ENCODE measurements around the gene TRAPPC12.
A peak's percentile ranks its signal among the peaks of the same experiment; 100 is the strongest.

Gene TRAPPC12

DNA sequence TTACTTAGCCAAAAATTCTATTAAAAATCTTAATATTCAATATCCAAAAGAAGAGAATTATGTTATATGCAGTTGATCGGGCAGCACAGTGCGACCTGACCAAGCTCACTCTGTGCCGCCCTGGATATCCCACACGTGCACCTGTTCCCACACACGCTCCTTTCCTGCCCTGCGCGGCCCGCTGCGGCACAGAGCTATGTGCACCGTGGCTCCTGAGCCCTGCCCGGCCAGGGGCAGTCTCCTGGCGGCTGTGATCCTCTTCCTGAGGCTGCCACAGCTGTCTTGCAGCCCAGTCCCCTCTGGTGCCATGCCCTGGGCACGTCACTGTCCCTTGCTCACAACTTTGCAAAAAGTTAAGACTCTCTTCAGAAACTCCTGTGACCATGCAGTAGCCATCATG, 29.3 kb downstream of the TRAPPC12 start:
- DNase-seq (ENCODE audit: low spot score): no peak

DNA sequence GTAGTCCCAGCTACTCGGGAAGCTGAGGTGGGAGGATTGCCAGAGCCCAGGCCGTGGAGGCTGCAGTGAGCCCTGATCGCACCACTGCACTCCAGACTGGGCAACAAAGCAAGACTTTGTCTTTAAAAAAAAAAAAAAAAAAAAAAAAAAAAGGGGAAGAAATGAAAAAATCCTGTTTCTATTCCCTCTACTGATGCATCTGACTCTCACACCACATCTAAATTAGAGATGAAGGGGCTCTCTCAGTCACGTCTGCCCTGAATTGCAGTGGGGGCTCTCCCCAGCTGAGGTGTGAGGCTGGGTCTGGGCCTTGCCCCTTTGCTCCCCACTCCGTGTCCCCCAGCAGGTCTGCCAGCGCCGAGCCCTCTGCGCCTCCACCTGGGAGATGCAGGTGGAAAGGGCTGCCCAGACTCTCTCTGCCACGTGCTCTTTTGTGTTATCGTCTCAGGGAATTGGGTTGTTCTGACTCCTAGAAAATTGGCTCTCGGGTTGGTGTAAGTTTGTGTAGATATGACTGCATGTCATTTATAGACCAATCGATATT, 30.2 kb downstream of the TRAPPC12 start:
- DNase-seq (ENCODE audit: low spot score): no peak

DNA sequence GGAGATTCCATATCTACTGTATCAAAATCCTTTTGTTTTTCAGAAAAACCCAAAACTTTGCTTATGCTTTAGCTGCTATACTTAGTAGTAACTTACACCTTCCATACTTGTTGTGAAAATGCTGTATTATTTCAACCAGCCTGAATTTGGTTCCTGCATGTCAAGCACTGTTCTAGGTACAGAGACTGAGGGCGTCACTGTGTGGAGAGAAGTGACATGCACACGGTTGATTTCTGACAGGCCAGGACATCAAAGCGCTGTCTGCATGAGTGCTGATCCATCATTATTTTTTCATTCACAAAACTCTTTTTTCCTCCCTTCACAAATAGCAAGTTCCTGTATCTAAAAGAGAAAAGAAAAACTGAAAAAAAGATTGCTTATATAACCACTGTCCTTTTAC, 31.6 kb downstream of the TRAPPC12 start:
- no peak for DNase-seq (ENCODE audit: low spot score)

DNA sequence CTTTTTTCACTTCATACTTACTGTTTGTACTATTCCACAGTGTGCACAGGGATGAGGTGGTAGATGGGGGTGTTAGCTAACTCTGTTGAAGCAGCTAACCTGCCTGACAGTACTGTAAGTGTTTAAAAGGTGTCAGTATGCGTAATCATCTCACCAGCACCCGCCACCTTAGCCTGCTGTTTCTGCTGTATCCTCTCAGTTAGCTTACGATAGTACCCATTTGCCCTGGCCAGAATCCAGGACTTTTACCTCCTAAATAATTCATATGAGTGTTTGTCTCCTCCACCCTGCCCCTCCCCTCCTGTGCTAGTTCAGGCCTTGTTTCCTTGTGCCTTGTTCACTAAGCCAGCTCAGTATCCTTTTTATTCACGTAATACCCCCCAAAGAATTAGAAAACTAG, 34.2 kb downstream of the TRAPPC12 start:
- peak; percentile 36 for DNase-seq (ENCODE audit: low spot score)

DNA sequence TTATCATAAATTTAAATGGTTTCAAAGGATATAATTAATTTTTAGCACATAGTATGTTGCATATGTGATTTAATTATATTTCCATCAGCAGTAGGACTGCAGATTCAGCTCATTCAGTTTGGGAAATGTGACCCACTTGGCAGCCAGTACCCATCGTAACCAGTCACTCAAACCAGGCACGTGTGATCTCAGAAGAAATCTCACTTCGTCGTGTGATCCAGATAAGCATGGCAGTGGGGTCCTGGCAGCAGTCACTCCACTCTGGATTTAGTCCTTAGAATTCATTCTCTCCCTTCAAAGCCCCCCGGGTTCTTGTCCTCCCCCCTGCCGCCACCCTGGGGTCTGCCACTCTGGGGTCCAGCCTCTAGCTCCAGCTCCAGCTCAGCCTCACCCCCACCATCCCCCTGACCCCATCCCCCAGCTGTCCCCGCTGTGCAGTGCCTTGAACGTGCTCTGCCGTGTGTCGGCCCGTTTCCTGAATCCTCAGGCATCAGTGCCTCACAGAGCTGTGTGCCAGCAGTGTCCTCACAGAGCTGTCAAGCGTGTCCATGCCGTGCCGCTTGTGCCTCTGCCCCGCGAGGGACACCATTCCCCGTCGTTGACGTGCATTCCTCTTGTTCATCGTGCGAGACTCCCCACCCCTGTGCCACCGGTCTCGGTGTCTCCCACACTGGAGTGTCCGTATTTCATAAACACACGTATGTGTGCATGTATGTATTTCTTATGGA, 34.8 kb downstream of the TRAPPC12 start:
- peak; percentile 77 for DNase-seq (ENCODE audit: low spot score)

DNA sequence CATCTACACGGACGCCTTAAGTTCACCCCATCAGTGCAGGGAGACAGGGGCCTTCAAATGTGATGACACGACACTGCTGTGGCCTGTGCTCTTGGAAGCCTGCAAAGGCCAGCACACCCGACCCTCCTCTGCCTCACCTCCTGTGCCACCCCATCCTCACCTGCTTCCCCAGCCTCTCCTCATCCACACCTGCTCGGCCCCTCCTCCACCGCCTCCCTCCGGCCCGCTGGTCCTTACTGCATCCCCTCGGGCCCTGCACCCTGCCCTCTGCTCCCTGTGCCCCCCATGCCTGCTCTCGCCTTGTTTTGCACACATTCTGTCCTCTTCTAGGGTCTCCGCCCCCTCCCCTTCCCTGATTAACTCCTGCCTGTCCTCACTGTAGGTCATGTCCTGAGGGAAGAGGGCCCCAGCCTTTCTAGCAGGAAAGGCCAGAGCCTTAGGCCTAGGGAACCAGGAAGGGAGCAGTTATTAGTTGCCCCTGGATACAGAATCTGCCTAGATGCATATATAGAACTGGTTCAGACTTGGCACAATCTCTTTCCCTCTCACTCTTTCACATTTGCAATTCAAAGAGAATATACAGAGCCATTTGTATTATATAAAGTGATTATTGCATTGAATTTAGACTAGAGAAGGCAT, 39.4 kb downstream of the TRAPPC12 start:
- no peak for DNase-seq (ENCODE audit: low spot score)

DNA sequence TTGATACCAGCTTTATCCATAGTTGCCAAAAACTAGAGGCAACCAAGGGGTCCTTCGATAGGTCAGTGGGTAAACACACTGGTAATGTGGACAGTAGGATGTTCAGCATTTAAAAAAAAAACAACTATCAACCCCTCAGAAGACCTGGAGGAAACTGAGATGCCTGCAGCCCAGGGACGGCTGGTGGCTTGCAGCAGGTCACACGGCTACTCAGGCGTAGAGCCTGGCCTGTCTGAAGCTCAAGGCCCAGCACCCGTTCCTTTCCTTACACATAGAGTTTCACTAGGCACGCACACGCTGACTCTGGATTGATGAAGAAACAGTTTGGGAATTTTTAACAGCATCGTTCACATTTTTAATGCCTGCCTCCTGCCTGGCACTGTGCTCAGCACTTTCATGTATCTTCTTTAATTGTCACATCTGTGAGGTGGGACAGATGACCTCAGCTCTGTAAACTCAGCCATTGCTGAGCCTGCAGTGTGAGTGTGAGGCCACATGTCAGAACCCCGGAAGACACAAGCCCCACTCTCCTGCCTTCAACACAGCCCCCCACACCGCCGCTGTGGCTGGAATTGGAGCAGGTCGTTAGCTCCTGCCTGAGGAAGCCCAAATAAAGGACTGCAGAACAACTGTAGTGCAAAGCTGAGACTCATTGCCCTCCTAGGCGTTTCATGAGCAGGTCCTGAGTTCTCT, 40.7 kb downstream of the TRAPPC12 start:
- peak; percentile 34 for DNase-seq (ENCODE audit: low spot score)

DNA sequence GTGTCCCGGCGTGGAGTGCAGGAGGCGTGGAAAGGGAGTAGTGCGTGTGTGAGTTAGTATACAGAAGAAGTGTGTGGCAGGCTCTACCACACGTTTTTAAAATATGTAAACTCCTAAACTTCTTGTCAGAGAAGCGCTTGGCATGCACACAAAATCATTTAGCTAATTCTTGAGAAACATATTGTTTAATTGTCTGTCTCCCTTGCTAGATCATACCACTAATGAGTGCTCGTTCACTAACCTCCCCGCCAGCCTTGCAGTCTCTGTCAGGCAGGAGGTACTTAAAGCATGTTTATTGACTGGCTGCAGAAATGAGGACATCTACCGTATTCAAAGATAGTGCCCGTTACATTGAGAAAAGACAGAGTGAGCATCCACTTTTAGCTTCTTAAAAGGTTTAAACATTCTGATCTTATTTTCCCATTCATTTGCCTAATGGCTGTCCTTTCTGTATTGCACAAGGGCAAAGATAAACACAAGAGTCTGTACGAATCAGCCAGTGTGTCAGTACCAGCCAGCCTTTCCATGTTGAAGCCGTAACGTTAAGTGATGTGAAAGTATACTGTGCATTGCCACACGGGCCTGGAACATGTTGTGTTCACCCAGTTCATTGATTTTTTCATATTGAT, 41.4 kb downstream of the TRAPPC12 start:
- DNase-seq (ENCODE audit: low spot score): no peak

DNA sequence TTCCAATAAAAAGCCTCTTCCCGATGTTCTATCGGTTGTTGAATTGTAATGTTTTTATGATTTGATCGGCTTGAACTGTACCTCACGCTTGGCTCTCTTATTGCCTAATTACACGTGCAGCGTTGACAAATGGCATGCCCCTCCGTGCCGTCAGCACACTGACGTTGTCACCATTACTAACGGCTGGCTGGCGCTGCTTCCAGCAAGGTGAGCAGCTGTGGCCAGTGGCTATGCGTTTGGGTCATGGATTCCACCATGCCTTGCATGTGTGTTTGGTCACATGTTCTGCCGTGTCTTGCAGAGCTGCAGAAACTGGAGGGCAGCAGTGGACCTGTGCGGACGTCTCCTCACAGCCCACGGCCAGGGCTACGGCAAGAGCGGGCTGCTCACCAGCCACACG, 42.1 kb downstream of the TRAPPC12 start:
- DNase-seq (ENCODE audit: low spot score): no peak

DNA sequence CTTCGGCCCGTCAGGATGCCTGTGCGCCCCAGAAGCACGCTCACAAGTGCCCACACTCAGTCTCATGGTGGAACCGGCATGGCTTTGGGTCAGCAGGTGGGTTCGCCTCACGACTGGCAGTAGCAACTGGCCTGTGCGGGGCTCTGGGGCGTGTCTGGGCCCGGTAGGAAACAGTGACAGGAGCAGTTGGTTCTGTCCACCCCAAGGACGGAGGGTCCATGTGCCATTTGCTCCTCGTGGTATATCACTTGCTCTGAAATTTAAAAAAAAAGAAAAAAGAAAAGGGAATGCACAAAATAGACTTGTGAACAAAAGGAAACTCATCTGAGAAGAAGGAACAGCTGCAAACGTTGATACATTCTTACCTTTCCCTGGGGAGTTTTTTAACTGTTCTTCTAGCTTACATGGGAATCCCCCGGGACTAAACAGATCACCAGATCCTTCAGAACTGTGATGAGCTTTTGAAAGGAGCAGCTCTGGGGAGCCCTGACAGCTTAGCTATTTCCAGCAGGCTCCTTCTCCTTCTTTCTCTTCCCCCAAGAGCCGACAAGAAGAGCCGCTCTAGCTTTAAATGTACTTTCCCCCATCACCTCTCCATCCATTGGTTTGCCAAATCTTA, 42.8 kb downstream of the TRAPPC12 start:
- DNase-seq (ENCODE audit: low spot score): no peak

DNA sequence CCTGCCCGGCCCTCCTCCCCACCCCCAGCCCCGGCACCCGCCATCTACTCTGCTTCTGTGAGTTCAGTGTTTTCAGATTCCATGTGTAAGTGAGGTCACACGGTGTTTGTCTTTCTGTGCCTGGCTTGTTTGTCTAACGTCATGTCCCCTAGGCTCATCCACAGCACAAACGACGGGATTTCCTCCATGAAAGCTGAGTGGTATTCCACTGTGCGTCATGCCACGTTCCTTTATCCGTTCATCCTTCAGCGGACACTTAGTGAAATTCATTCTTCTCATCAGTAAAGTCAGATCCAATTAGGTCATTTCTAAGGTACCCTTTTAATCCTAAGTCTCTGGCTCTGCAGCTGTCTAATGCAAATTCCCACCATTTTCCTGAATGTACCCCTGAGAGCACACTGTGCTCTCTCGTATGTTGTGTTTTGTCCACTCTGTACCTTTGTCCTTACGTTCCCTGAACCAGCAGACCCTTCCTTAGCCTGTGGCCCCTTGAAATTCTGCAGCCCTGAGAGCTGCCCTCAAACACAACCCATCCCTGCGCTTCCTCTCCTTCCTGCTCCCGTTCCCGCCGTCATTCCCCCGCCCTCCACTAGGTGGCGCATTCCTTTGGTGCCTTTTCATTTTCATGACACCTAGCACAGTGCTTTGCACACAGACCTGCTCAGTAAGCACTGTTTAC, 44.1 kb downstream of the TRAPPC12 start:
- DNase-seq (ENCODE audit: low spot score): peak; percentile 62

DNA sequence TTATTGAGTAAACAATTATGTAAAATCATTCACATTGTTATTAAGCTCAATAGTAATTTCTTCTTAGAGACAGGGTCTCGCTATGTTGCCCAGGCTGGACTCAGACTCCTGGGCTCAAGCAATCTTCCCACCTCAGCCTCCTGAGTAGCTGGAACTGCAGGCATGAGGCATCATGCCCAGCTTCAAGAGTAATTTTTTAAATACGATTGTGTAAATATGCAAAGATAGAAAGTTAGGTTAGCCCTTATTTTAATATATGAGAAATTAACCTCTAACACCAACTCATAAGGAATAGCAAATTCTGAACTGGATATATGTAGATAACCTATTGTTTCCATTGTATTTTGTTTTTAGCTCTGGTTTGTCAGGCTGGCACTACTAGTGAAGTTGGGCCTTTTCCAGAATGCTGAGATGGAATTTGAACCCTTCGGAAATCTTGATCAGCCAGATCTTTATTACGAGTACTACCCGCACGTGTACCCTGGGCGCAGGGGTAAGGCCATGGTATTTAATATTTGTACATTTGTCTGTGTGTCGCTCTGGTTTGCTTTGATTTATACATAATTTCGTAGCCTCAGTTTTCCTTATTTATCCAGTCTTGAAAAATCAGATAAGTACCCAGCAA, 44.8 kb downstream of the TRAPPC12 start:
- no peak for DNase-seq (ENCODE audit: low spot score)

DNA sequence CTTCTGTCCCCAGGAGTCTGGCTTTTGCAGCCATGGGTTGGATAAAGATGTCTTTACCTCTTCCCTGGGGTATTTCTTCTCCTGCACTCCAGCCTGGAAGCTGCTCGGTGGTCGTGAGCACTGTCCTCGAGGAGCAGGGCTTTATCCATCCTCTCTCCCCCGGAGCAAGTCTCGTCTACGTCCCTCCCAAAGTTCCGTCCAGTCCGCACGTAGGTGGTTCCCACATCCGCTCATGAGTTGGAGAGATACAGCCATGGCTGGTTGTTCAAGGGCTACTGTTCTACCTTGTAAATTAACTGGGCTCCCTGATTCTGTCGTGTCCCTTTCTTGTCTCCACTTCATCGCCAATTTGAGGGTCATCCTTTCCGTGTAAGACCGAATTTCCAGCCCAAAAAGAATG, 47.1 kb downstream of the TRAPPC12 start:
- no peak for DNase-seq (ENCODE audit: low spot score)

DNA sequence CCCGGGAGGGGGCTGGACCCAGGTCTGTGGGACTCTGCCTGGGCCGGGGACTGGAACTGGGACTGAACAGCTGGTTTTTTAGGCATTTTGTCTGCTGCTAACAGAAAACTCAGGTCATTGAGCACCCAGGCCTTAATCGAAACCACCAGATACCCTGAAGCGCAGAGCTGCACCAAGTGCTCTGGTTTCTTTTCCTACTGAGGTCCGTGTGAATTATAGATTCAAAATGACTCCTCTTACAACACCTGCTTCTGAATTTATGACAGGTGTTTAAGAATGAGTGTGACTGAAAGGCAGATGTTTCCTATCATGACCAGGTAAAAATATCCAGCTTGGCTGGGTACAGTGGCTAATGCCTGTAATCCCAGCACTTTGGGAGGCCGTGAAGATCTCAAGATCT, 47.8 kb downstream of the TRAPPC12 start:
- no peak for DNase-seq (ENCODE audit: low spot score)

DNA sequence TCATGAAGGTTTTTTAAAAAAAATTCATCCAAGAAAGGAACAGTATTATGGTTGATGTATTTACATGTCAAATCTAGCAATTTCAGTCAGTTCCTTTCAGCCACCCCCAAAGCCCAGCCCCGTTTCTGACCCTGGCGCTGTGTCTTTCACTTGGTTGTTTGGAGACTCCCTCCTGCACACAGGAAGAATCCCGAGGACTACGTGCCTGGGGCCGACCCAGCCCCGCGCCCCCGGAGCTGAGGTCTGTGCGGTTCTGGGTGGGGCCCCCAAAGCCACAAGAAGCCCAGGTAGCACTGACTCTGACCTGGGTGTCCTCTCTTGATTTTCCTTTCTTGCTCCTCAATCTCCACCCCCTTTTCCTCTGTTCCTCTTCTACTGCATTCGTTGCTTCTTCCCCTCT, 49.1 kb downstream of the TRAPPC12 start:
- no peak for DNase-seq (ENCODE audit: low spot score)

DNA sequence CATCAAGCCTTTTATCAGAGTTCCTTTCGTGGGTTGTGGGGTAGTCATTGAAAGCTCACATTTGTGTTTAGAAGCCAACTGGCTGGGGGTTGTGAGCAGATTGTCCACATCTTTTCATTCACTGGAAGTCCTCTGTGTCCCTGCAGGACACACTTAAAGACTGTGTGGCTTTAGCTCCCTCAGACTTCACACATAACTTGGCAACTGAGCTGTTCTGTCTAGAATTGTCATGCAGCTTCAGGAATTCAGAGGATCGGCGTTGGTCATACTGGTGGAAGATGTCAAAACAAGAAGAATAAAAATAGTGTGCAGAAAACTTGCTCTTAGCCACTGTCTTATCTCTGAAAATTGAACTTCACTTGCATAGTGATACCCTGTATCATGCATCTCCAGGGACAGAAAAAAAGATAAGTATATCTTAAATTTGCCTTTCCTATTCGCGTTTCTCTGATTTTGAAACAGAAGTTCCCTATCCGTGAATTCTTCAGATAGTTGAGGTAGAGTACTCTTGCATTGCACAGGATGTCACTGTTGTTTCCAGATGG, 49.6 kb downstream of the TRAPPC12 start:
- no peak for DNase-seq (ENCODE audit: low spot score)

DNA sequence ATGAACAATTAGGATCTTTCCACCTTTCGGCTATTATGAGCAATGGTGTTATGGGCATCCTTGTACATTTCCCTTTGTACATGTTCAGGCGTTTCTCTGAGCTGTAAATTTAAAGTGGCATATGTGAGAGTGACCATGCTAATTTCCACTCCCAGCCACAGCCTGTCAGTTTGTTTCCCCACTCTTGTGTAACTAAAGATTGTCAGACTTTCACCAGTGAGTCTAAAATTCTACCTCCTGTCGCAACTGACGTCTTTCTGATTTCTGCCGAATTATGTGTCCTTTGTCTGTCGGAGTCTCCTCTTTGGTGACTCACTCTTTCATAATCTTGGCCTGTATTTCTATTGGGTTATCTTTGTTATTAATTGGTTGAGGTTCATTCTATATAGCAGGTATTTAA, 50.7 kb downstream of the TRAPPC12 start:
- no peak for DNase-seq (ENCODE audit: low spot score)

DNA sequence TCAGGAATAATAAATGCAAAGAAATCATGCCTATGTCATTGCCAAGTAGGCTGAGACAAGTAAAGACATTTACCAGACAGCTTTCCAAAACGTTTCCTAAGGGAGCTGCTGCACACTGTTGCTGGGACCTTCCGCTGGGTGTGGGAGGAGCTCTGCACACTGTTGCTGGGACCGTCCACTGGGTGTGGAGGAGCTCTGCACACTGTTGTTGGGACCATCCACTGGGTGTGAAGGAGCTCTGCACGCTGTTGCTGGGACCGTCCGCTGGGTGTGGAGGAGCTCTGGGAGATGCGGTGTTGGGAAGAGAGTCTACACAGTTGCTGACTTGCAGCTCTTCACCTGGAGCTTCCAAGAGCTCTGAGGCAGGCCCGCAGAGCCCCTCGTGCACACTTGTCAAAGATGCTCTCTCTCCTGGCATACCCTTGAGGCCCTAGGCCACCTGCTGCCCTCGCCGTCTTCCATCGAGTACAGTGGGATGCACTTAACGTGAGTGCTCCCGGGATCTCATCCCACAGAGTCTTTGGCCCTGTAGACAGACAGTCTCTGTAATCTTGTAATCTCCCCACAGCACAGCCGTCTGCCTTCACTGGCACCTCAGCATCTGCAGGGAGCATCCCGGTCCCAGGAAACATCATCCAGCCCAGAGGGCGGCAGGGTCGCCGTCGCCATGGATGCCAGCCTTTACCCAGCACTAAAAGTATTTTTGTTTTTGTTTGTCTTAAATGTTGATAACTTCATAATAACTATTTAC, 51.4 kb downstream of the TRAPPC12 start:
- DNase-seq (ENCODE audit: low spot score): no peak

DNA sequence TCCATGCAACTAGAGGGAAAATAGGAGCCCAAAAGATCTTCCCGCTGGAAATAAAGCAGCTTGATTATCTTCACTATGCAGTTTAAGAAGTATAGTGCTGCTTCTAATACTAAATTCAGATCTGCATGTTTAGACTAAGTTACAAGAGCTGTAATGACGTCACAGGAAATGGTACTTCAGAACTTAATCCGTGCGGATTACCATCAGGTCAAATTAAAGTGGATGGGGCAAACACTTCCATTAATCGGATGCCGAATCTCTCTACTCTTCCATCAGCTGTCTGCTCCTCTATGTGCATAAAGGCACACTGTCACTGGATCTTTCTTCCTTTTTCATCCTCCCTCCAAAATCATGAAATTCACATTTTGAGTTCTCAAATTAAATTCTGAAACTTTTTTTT, 52.6 kb downstream of the TRAPPC12 start:
- no peak for DNase-seq (ENCODE audit: low spot score)

DNA sequence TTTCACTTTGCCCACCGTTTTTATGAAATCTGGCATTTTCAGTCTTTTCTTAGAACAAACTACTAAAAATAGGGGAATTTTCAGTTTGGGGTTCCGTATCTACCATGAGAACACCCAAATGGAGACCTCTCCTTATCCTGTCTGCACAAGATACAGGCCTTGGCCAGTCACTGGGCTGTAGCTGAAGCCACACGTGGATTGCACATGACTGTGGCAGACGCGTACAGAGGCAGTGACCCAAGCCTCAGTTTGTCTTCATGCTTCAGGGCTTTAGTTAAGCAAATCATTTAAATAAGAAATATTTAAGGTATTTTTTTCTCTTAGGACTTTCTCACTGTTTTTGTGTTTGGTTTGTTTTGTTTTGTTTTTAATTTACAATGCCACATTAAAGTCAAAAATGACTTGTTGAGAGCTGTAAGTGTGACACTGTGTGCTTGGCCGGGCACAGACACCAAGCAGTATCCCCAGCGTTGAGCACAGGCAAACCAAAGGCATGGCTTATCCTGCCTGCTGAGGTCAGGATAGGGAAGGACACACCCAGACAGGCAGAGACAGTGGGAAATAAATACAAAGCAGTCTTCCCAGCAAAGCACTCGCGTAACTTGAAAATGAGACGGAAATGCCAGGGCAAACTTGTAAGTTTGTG, 53.3 kb downstream of the TRAPPC12 start:
- DNase-seq (ENCODE audit: low spot score): no peak

Measured in kidney tubule cell (primary cell).